NCI-H82 (cell line): ENCODE data around the gene HNRNPR.
"Not testable (repeated sequence)": the region's sequence is repeated elsewhere in the genome, so short reads cannot be mapped to it uniquely, and the experiment has no call there.

Source experiments
- DNase-seq: peaks from one replicate; lab custom pipeline; 2025; lab: John Stamatoyannopoulos, UW

HNRNPR gene

GRCh38 chr1:23330846-23331245, 13.2 kb downstream of the HNRNPR start:
- DNase-seq = no peak

DNA sequence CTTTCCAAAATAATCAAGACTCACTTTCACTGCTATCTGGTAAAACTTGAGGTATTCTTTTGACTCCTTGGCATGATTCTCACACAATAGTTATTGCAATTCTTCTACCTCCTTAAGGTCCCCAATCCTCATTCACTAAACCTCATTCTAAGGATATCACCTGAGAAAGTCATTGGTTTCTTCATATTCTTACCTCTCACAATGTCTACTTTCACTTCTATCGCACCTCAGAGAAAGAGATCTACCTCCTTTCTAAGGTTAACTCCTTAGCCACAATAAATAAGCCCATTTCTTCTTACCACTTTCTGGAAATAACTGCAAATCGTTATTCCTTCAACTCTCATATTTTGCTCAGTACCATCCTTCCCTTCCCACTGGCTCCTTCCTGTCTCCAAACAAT, 18.7 kb downstream of the HNRNPR start:
- DNase-seq = no peak

DNA sequence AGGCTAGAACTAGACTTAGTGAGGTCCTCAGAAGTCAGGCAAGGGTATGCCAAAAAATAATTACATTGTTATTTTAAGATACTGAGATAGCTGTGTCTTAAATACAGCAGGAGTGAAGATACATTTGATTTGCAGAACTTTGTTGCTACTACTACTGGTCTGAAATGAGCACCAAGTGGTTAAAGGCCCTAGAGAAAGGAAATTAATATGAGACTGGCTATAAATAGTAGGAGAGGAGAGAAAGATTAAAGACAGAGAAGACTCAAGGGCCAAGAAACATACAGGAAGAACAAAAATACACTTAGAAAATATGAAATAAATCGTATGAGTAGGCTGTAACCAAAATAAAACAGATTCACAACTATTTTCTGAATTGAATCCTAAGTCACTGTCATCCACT, 21.3 kb downstream of the HNRNPR start:
- DNase-seq = no peak

DNA sequence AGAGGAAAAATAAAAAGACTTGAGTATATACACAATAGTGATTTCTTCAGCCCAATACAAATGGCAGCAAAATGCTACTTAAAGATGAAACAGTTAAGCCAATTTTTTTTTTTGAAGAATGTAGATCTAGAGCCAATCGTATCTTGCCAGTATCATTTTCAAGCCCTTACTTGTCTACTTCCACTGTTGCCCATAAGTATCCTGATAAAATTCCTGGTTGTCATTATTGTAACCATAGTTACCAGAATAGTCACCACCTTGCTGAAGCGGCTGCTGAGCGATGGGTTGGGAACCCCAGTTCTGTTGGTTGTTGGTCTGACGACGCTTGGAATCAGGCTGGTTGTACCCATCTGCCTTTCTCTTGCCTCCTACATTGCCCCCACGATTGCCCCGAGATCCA, 33.8 kb downstream of the HNRNPR start:
- DNase-seq = not testable (repeated sequence)

GRCh38 chr1:23304140-23304620, 39.9 kb downstream of the HNRNPR start:
- DNase-seq = no peak

DNA sequence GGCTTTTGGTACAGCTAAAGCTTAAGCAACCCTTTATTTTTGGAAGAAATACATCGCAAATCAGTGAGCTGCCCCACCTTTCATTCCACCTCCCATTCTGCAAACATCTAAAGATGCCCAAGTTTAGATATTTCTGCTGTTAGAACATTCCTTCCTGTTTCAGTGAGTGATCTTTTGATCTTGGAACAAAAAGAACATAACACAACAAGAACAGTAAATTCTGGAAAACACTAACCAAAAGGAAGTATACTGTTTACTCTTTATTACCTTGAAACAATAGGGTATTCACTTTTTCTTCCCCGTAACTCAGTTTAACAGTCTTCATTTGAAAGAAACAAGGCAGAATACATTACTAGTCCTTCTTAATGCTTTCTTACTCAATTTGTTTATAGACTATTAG, 40.6 kb downstream of the HNRNPR start:
- DNase-seq = no peak

- no peak for DNase-seq
These were observed 47.2 kb downstream of the HNRNPR start for GRCh38 chr1:23296931-23297330.

- DNase-seq = no peak
These were observed 52.4 kb downstream of the HNRNPR start for GRCh38 chr1:23291706-23292105.

DNA sequence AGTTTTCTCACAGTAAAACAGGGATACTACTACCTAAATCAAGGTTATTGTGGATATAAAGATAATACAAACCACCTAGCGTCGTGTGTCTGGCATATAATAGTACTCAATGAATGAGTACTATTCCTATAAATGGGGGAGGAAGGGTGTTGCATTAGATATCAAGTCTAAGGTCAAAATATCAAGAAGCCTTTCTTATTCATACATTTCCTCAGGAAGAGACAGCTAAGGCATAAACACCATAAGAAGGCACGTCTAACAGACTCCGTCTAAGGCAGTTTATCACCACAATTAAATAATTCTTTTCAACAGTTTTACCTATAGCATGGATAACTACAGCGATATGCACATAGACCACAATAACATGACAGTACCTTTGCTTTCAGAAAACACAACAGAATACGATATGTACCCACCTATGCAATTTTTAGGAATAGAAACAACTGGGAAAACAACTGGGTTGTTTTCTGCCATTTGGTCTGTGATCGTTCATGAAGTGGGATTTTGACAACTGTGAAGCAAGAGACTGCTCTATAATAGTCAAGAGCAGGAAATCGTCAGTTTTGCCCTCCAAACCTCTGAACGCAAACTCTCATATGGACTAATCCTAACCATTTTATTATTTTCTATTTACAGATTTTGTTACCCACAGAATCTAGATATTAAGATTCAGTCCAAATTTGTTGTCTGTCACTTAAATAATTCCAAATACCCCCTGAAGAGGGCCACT, 53.1 kb downstream of the HNRNPR start:
- DNase-seq = no peak

DNA sequence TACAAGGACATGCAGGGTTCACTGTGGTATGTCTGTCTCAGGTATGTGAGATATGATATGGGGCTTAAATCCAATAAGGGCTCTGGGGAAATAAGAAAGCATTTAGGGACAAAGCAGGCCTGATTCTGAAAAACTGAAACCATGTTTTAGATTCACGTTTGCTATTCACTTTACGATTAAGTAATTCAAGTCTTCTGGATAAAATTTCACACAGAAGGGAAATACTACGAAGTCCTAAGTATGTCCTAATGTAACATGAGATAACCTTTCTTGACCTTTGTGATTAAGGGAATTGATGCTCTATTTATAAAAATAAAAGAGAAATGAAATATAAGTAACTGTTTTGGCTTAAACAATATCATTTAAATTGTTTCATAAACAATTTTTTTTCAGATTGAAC, 55.4 kb downstream of the HNRNPR start:
- DNase-seq = no peak

DNA sequence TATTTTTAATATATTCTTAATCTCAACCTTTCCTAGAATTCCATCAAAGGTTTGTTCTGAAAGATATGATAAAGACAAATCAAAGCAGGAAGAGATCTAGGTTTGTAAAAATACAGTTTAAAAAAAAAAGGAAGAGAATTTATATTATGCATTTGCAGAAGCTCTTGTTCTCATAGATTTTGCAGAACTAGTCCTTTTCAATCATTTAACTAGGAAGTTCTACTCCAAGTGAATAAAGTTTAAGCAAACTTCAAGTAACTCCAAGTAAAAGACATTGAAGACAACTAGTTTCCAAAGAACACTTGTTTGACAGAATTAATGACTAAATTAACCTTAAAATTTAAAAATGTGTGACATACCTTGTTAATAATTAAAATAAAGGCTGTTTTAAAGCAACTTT, 55.9 kb downstream of the HNRNPR start:
- no peak for DNase-seq

DNA sequence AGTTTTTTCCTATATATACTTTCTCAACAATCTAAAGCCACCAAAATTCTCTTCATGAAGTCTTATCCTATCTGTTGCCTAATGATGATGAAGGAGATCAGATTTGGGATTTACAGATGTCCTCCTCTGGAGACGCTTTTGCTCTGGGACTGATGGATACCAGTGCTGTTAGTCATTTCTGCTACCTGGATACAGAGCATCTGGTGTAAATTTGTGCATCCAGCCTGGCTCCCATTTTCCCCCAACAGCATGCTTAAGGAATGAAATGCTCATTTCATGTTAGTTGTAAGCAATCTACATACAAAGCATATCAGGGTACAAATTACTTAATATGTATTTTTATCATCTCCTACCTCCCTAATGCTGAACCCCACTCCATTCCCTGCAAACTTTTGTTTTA, 57.7 kb downstream of the HNRNPR start:
- no peak for DNase-seq

GRCh38 chr1:23283667-23284602, 60.1 kb downstream of the HNRNPR start:
- no peak for DNase-seq

DNA sequence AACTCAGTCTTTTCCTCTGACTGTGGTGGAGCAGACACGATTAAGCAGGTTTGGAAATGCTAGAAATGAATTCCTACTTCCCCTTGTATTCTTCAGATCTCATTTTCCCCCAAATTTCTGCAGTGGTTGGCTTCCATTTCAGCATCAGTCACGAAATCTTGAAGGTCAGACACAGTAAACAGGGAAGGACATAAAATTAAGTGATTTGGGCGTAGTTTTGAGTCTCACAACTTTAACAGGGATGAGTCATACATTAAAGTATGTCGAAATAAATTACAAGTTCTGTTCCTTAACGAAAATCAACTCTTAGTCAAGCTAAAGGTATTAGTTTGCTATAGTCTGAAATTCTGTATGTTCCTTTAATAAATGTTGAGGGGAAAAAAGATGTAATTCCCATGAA, 61.1 kb downstream of the HNRNPR start:
- DNase-seq = no peak

DNA sequence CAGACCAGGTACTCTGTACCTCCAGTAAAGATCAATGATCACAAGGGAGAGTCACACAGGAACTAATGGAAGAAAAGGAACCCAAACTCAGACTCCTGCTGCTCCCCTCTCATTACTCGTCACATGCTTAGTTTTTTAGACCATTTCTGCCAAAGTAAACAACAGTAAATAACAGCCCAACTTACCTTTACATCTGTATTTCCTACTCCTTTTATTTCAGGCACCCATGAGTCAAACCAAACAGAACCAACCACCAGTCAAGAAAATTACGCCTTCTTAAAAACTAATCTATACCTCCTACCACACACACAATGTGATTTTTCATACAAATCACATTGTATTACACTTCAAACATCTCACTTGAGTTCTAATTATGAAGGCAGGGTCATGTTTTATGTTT, 65.4 kb downstream of the HNRNPR start:
- no peak for DNase-seq

DNA sequence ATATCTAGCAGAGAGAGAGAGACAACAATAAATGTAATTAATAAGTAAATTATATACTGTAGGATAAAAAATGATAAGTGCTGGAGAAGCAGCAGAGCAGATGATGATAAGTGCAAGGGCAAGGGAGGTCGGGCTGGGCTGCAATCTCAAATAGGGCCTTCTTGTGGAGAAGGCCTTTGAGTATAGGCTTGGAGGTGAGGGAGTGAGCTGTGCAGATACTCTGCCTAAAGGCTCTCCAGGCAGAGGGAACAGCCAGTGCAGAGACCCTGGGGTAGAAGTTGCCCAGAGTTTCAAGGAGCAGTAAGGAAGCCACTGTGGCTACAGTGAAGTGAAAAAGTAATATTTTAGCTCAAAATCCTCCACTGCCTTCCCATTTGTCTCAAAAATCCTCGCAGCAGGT, 67.6 kb downstream of the HNRNPR start:
- no peak for DNase-seq

DNA sequence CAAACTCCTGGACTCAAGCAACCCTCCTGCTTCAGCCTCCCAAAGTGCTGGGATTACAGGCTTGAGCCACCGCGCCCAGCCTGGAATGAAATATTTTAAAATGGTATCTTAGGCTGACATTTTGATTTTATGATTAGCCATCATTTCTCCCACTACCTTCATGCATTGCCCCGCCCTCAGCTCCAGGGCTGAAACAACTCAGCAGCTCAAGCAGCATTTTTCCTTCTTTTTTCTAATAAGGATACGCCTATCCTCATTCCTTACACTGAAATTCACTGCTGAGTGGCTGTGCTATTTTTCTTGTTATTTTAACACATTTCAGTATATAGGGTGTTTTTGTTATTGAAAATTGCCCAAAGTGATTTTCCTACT, 70.0 kb downstream of the HNRNPR start:
- no peak for DNase-seq

DNA sequence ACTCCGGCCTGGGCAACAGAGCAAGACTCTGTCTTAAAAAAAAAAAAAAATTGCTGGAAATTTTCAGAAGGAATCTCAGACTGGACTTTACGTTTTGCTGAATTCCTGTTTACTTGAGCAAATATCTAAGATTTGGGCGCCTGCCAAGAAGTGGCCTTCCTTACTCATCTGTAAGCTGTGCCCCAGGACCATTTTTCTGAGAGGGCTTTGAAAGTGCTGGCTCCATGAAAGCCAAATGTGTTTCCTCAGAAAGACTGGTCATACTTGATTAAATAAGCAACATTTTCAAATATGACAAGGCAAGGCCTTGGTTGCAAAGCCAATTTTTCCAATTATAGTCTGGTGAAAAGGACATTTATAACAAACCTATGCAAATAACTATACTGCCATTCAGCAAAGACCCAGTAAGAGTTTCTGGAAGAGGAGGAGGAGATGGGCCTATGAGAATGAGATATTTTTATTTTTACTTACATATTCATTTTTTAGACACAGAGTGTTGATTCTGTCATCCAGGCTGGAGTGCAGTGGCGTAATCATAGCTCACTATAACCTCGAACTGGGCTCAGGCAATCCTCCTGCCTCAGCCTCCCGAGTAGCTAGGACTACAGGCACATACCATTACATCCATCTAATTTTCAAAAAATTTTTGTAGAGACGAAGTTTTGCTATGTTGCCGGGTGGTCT, 70.5 kb downstream of the HNRNPR start:
- DNase-seq = no peak

GRCh38 chr1:23263380-23263887, 80.7 kb downstream of the HNRNPR start:
- no peak for DNase-seq

DNA sequence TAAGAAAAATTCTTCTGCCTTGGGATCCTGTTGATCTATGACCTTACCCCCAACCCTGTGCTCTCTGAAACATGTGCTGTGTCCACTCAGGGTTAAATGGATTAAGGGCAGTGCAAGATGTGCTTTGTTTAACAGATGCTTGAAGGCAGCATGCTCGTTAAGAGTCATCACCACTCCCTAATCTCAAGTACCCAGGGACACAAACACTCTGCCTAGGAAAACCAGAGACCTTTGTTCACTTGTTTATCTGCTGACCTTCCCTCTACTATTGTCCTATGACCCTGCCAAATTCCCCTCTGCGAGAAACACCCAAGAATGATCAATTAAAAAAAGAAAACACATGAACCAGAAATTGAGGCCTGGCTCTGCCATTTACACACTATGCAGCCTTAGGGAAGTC, 86.0 kb downstream of the HNRNPR start:
- not testable (repeated sequence) for DNase-seq

DNA sequence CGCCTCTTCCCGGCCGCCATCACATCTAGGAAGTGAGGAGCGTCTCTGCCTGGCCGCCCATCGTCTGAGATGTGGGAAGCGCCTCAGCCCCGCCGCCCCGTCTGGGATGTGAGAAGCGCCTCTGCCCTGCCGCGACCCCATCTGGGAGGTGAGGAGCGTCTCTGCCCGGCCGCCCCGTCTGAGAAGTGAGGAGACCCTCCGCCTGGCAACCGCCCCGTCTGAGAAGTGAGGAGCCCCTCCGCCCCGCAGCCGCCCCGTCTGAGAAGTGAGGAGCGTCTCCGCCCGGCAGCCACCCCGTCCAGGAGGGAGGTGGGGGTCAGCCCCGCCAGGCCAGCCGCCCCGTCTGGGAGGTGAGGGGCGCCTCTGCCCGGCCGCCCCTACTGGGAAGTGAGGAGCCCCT, 86.7 kb downstream of the HNRNPR start:
- not testable (repeated sequence) for DNase-seq
